H1 (cell line): Measurements from ENCODE around the gene SLC39A11. TPM values are rescaled to one million over a fixed set of nuclear protein-coding genes. Genes with fewer than 3 reads are reported as not detected.

Experiments used
- CTCF ChIA-PET: fragments of 300-600 bp; sonication (Branson Sonifier 250); formaldehyde crosslinking; loops from one replicate; lab custom pipeline; 2021; ENCODE audit not compliant: partially characterized antibody; lab: Charles Lee
- POLR2A ChIA-PET: fragments of 300-600 bp; sonication (Branson Sonifier 250); formaldehyde crosslinking; loops from one replicate; lab custom pipeline; 2021; ENCODE audit warnings: inconsistent platforms; ENCODE audit not compliant: partially characterized antibody; lab: Charles Lee
- DNase-seq, 2 experiments: peaks; one replicate each; pipeline versions ENCODE4 v3.0.0 to v3.0.0-alpha.2; 2010 to 2022; ENCODE audit warnings: low spot score in 2 of 2, low read depth in 1 of 2, mixed read lengths in 1 of 2
- FAIRE-seq: peaks from 2 replicates; lab custom pipeline; 2011; peaks lifted over from hg19 to GRCh38; lab: Jason Lieb, UNC
- H2AFZ ChIP-seq: 2 replicates; pipeline ENCODE4 v1.8.1; 2012; ENCODE audit warnings: low read length, inconsistent platforms
- H2AK5ac ChIP-seq: 2 replicates; pipeline ENCODE4 v1.6.1; 2013; ENCODE audit warnings: low read depth, low read length
- H2BK120ac ChIP-seq: replicated peaks from 2 replicates; pipeline ENCODE3; 2013; ENCODE audit warnings: low read depth, low read length, inconsistent platforms
- H2BK12ac ChIP-seq: 2 replicates; pipeline ENCODE4 v1.6.1; 2013; ENCODE audit warnings: low read depth, low read length
- H2BK15ac ChIP-seq: 2 replicates; pipeline ENCODE4 v1.6.1; 2013; ENCODE audit warnings: low read length
- H2BK20ac ChIP-seq: 2 replicates; pipeline ENCODE4 v1.6.1; 2013; ENCODE audit warnings: low read length
- H2BK5ac ChIP-seq: 2 replicates; pipeline ENCODE4 v1.6.1; 2013; ENCODE audit warnings: low read depth, low read length
- H3K14ac ChIP-seq: 2 replicates; pipeline ENCODE4 v1.6.1; 2013; ENCODE audit warnings: inconsistent platforms; ENCODE audit not compliant: insufficient read length
- H3K18ac ChIP-seq: 2 replicates; pipeline ENCODE4 v1.6.1; 2013; ENCODE audit warnings: low read length; ENCODE audit errors: extremely low read depth
- H3K23ac ChIP-seq: 2 replicates; pipeline ENCODE4 v1.6.1; 2013; ENCODE audit warnings: inconsistent platforms; ENCODE audit not compliant: insufficient read length
- H3K23me2 ChIP-seq: 2 replicates; pipeline ENCODE4 v1.6.1; 2013; ENCODE audit warnings: low read depth, low read length
- H3K27ac ChIP-seq: 2 replicates; pipeline ENCODE4 v1.6.1; 2011; ENCODE audit warnings: low read depth, low read length, inconsistent platforms
- H3K27me3 ChIP-seq, 4 experiments: replicated peaks in 1 of 4; 1 replicate in 1 of 4; 2 replicates in 3 of 4; pipeline versions ENCODE4 v1.6.1 to v1.8.1; 2011 to 2013; ENCODE audit warnings: low read length in 3 of 4, mild to moderate bottlenecking in 3 of 4, inconsistent platforms in 2 of 4, mixed read lengths in 2 of 4, moderate library complexity in 1 of 4; ENCODE audit not compliant: control insufficient read depth in 3 of 4, insufficient read depth in 3 of 4; ENCODE audit errors: extremely low read depth in 1 of 4
- H3K36me3 ChIP-seq, 4 experiments: 2 replicates each; pipeline versions ENCODE4 v1.6.1 to v1.8.1; 2011 to 2013; ENCODE audit warnings: mild to moderate bottlenecking in 4 of 4, low read length in 3 of 4, moderate library complexity in 2 of 4, control low read depth in 1 of 4, inconsistent platforms in 1 of 4; ENCODE audit not compliant: insufficient read depth in 4 of 4, control insufficient read depth in 2 of 4
- H3K4ac ChIP-seq: replicated peaks from 2 replicates; pipeline ENCODE3; 2013; ENCODE audit warnings: low read length, low read depth, mixed read lengths, inconsistent platforms; ENCODE audit not compliant: insufficient read length
- H3K4me1 ChIP-seq, 4 experiments: replicated peaks in 1 of 4; 1 replicate in 1 of 4; 2 replicates in 3 of 4; pipeline versions ENCODE4 v1.6.1 to v1.8.1; 2011 to 2013; ENCODE audit warnings: low read length in 3 of 4, inconsistent platforms in 2 of 4, mixed read lengths in 1 of 4; ENCODE audit not compliant: insufficient read depth in 4 of 4, control insufficient read depth in 3 of 4
- H3K4me2 ChIP-seq, 2 experiments: 2 replicates each; pipeline versions ENCODE4 v1.6.1 to v1.8.1; 2011 to 2013; ENCODE audit warnings: low read depth in 2 of 2, low read length in 2 of 2, control low read depth in 1 of 2, inconsistent platforms in 1 of 2, mild to moderate bottlenecking in 1 of 2; ENCODE audit not compliant: insufficient read depth in 1 of 2
- H3K4me3 ChIP-seq, 4 experiments: fragments of 200-600, 300-600 bp in 1 of 4; sonication (generic), shearing (Covaris generic), sonication (Bioruptor Twin) in 1 of 4; 2 replicates each; pipeline versions ENCODE4 v1.5.1 to v1.8.1; 2011 to 2016; ENCODE audit warnings: low read length in 4 of 4, low read depth in 3 of 4, control low read depth in 2 of 4, inconsistent platforms in 2 of 4, mild to moderate bottlenecking in 2 of 4, mixed read lengths in 1 of 4, moderate library complexity in 1 of 4; ENCODE audit not compliant: insufficient read depth in 2 of 4; ENCODE audit errors: extremely low read depth in 1 of 4
- H3K56ac ChIP-seq: replicated peaks from 2 replicates; pipeline ENCODE3; 2013; ENCODE audit warnings: low read depth, mild to moderate bottlenecking, mixed read lengths, low read length, inconsistent platforms; ENCODE audit not compliant: insufficient read length
- H3K79me1 ChIP-seq: 2 replicates; pipeline ENCODE4 v1.6.1; 2013; ENCODE audit warnings: low read depth, low read length, control low read depth
- H3K79me2 ChIP-seq, 2 experiments: 2 replicates each; pipeline versions ENCODE4 v1.6.1 to v1.8.1; 2012 to 2013; ENCODE audit warnings: low read length in 2 of 2, mild to moderate bottlenecking in 2 of 2, inconsistent platforms in 1 of 2; ENCODE audit not compliant: insufficient read depth in 2 of 2, control insufficient read depth in 1 of 2
- H3K9ac ChIP-seq, 4 experiments: replicated peaks in 1 of 4; 1 replicate in 1 of 4; 2 replicates in 3 of 4; pipeline versions ENCODE4 v1.6.1 to v1.8.1; 2011 to 2013; ENCODE audit warnings: low read depth in 3 of 4, low read length in 3 of 4, control low read depth in 2 of 4, mild to moderate bottlenecking in 2 of 4, moderate library complexity in 2 of 4, inconsistent platforms in 1 of 4; ENCODE audit errors: extremely low read depth in 1 of 4
- H3K9me3 ChIP-seq, 2 experiments: 2 replicates each; pipeline versions ENCODE4 v1.6.1 to v1.8.1; 2012 to 2013; ENCODE audit warnings: mild to moderate bottlenecking in 2 of 2, moderate library complexity in 2 of 2, control low read depth in 1 of 2, inconsistent platforms in 1 of 2, low read depth in 1 of 2, low read length in 1 of 2, mixed read lengths in 1 of 2; ENCODE audit not compliant: insufficient read depth in 2 of 2
- H4K20me1 ChIP-seq, 2 experiments: replicated peaks in 1 of 2; 2 replicates each; pipeline versions ENCODE3 to v1.8.1; 2011 to 2013; ENCODE audit warnings: inconsistent platforms in 2 of 2, low read length in 2 of 2, mild to moderate bottlenecking in 1 of 2; ENCODE audit not compliant: insufficient read depth in 2 of 2, control insufficient read depth in 1 of 2
- H4K5ac ChIP-seq: 2 replicates; pipeline ENCODE4 v1.6.1; 2013; ENCODE audit warnings: low read length, low read depth, mixed read lengths, inconsistent platforms; ENCODE audit not compliant: insufficient read length
- H4K8ac ChIP-seq: 2 replicates; pipeline ENCODE4 v1.8.0; 2013; ENCODE audit warnings: mild to moderate bottlenecking, moderate library complexity, low read length, inconsistent platforms; ENCODE audit not compliant: insufficient read depth; ENCODE audit errors: extremely low read depth
- H4K91ac ChIP-seq: replicated peaks from 2 replicates; pipeline ENCODE3; 2013; ENCODE audit warnings: low read length, mixed read lengths, inconsistent platforms; ENCODE audit not compliant: insufficient read length
- CBX5 ChIP-seq: fragments of 300-800, 300-1000 bp; sonication (generic); IDR thresholded peaks from 2 replicates; pipeline ENCODE4 v1.7.1; 2016; ENCODE audit warnings: antibody characterized with exemption, low read length, low read depth
- POLR2AphosphoS5 ChIP-seq: IDR thresholded peaks from 2 replicates; pipeline ENCODE4 v1.6.1; 2011; ENCODE audit warnings: low read depth, low read length
- RAD21 ChIP-seq, 2 experiments: IDR thresholded peaks in 1 of 2; conservative IDR thresholded peaks in 1 of 2; 2 replicates each; pipeline ENCODE4 v1.6.1; 2011; ENCODE audit warnings: low read depth in 2 of 2, low read length in 2 of 2, improper control_type of control experiment in 1 of 2, inconsistent platforms in 1 of 2, mild to moderate bottlenecking in 1 of 2, moderate library complexity in 1 of 2
- TEAD4 ChIP-seq: IDR thresholded peaks from 2 replicates; pipeline ENCODE4 v1.6.1; 2012; ENCODE audit warnings: low read depth, low read length, inconsistent platforms, mixed read lengths
- WGBS, 2 experiments: shearing (Covaris generic) in 1 of 2; methylation state at CpG; one replicate each; pipeline versions ENCODE4 v1.1.6 to v1.1.7; 2013 to 2015; ENCODE audit warnings: low lambda C conversion rate in 2 of 2, mixed read lengths in 2 of 2, inconsistent platforms in 1 of 2, low coverage in 1 of 2, missing lambda C conversion rate in 1 of 2; ENCODE audit not compliant: insufficient replicate concordance in 2 of 2, insufficient coverage in 1 of 2, insufficient read length in 1 of 2; ENCODE audit errors: extremely low coverage in 1 of 2, missing lambda C conversion rate in 1 of 2; 5-methylcytosine and 5-hydroxymethylcytosine counted together
- polyA plus RNA-seq, 7 experiments: library from polyadenylated mRNA; depleted of rRNA in 3 of 7; stranded (reverse) in 5 of 7; unstranded in 2 of 7; fragments of >200 nt in 5 of 7; fragments of 200-250 nt in 2 of 7; gene quantifications; 1 replicate in 5 of 7; 2 replicates in 1 of 7; 4 replicates in 1 of 7; pipeline versions ENCODE4 v1.2.1 to v1.2.3, GENCODE V29; 2011 to 2013; ENCODE audit warnings: missing spikeins in 2 of 7, mixed read lengths in 2 of 7
- total RNA-seq: library from RNA; stranded (reverse); fragmentation: NEBNext Ultra II Directional; extraction: Animal tissue kit (Norgen Biotek cat#: 25700); gene quantifications from 2 replicates; pipeline ENCODE4 v1.2.1, GENCODE V29; 2021

SLC39A11 gene
- total and polyA plus RNA-seq, 2 of the 8 experiments (the other 6 are each of a cell fraction or from before 2014, with no cell fraction given) = 12.2 to 19.6 TPM

DNA sequence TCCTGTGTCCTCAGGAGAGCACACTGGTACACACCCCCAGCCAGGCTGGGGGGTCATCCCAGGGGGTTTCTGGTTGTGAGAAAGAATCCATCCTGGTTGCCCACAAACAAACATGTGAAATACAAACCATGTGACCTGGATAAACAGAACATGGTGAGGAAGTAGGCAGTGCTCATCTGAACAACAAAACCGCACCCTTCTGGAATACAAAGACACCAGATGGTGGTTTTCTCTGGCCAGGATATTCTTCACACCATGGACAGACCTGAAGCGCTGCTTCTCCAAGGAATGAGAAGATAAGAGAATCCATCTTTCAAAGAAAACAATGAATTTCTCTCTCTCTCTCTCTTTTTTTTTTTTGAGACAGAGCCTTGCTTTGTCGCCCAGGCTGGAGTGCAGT lies 302.3 kb downstream of the SLC39A11 start:
- no peak overlapping the region for H3K27ac ChIP-seq
- no peak overlapping the region for H2BK5ac ChIP-seq
- H2AK5ac ChIP-seq = no peak overlapping the region
- H4K91ac ChIP-seq = no peak overlapping the region
- DNase-seq (no peak), FAIRE-seq (no peak)
- H3K9me3 ChIP-seq = 0 out of 4 replicates have a peak, but pooled peaks cover 0 to 3% of the 10 kb centered on the region in 2 experiments
- no peaks in the 10 kb centered on the region for H3K27me3 ChIP-seq
- H4K20me1 ChIP-seq = no peaks in the 10 kb centered on the region
- H2BK20ac ChIP-seq = no peak overlapping the region
- no peak overlapping the region for H3K4me2 ChIP-seq
- no peaks in the 10 kb centered on the region for H3K79me1 ChIP-seq
- H3K23me2 ChIP-seq = no peaks in the 10 kb centered on the region
- H3K14ac ChIP-seq = no peak overlapping the region
- H2BK12ac ChIP-seq = no peak overlapping the region
- no peak overlapping the region for H2AFZ ChIP-seq
- H3K56ac ChIP-seq = no peak overlapping the region
- H4K5ac ChIP-seq = no peak overlapping the region
- no peak overlapping the region for H3K4ac ChIP-seq
- no peaks in the 10 kb centered on the region for H3K4me1 ChIP-seq
- H3K18ac ChIP-seq = no peak overlapping the region
- CTCF ChIA-PET = no interaction called here
- H3K23ac ChIP-seq = no peak overlapping the region
- no peak overlapping the region for H3K4me3 ChIP-seq
- POLR2A ChIA-PET = no interaction called here
- H3K36me3 ChIP-seq = no peaks in the 10 kb centered on the region
- no peaks in the 10 kb centered on the region for H3K79me2 ChIP-seq
- H3K9ac ChIP-seq = no peak overlapping the region
- H2BK15ac ChIP-seq = no peak overlapping the region
- 100% methylated on average over 3 of the region's 3 CpGs; no CpG with 5 or more reads in 1 of the 2 experiments for WGBS, 2 experiments
- H4K8ac ChIP-seq = no peak overlapping the region; the same call in 1 of the 2 replicates
- no peak overlapping the region for H2BK120ac ChIP-seq
- TF ChIP-seq RAD21 (IDR thresholded peaks at IDR 0.05 in 1 of 2, conservative IDR thresholded peaks at IDR 0.05 in 1 of 2; ENCODE audit: low read depth in 2 of 2, low read length in 2 of 2) (no peak), CBX5 (no peak), TEAD4 (no peak), POLR2AphosphoS5 (no peak)
